Measurements from ENCODE around the gene NOXO1.

The NOXO1 gene

GRCh38 chr16:1997494-1998359 is 16.5 kb upstream of the NOXO1 start:
- peak; percentile 49 for DNase-seq (ENCODE audit: low spot score)

- no peak for DNase-seq (ENCODE audit: low spot score)
These were observed 12.5 kb upstream of the NOXO1 start for GRCh38 chr16:1993731-1994131.

DNA sequence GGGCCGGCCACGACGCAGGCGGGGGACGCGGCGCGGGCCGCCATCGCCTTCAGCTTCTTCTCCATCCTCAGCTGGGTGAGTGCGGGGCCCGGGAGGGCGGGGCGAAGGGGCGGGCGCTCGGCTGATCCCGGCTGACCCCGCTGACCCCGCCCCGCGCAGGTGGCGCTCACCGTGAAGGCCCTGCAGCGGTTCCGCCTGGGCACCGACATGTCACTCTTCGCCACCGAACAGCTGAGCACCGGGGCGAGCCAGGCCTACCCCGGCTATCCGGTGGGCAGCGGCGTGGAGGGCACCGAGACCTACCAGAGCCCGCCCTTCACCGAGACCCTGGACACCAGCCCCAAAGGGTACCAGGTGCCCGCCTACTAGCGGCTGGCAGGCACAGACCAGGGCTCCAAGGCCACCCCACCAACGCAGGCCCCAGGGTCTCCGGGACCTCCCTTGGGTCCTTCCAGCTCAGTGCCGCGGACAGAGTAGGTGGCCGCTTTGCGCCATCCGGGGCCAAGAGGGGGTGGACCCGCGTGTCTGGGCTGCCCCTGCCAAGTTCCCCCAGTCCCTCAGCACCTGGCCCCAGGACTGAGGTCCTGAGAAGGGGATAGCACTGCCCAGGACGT is 11.5 kb upstream of the NOXO1 start:
- DNase-seq (ENCODE audit: low spot score) = no peak

GRCh38 chr16:1991948-1992703 is 10.9 kb upstream of the NOXO1 start:
- DNase-seq (ENCODE audit: low spot score) = peak; percentile 97

DNA sequence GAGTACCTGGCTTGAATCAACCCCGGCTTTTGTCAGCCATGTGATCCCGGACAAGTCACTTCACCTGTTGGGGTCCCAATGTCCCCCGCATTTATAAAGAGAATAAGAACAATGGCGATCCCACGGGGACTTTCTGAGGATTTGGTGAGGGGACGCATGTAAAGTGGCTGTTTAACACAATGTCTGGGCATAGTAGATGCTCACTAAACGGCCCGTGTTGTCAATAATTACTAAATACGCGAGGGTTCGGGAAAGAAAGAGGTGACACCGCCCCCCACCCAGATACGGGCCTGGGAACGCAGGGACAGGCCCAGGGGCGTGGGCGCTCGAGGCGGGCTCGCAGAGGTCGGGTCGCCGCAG is 10.3 kb upstream of the NOXO1 start:
- no peak for DNase-seq (ENCODE audit: low spot score)

GRCh38 chr16:1991135-1991551 is 9.9 kb upstream of the NOXO1 start:
- no peak for DNase-seq (ENCODE audit: low spot score)

GRCh38 chr16:1990351-1991134 is 9.3 kb upstream of the NOXO1 start:
- DNase-seq (ENCODE audit: low spot score) = no peak

DNA sequence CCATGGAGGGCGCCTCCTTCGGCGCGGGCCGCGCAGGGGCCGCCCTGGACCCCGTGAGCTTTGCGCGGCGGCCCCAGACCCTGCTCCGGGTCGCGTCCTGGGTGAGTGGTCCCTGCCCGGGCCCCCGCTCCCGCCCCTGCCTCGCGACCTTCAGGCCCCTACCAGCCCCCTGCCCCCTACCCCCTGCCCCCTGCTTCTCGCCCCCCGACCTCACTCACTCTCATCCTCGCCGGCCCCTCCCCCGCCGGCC is 8.8 kb upstream of the NOXO1 start:
- no peak for DNase-seq (ENCODE audit: low spot score)

- peak; percentile 47 for DNase-seq (ENCODE audit: low spot score)
These were observed 8.2 kb upstream of the NOXO1 start, which contains the start of gene SYNGR3 for GRCh38 chr16:1989209-1990100. SYNGR3 (plus strand) TSS chr16:1989970; CDS start chr16:1990103, 133 bp downstream.

- no peak for DNase-seq (ENCODE audit: low spot score)
These were observed 5.9 kb upstream of the NOXO1 start for GRCh38 chr16:1987198-1987597.

- no peak for DNase-seq (ENCODE audit: low spot score)
These were observed 4.3 kb upstream of the NOXO1 start for GRCh38 chr16:1985466-1986150.

- peak; percentile 31 for DNase-seq (ENCODE audit: low spot score)
These were observed 3.3 kb upstream of the NOXO1 start for GRCh38 chr16:1984347-1985225.

DNA sequence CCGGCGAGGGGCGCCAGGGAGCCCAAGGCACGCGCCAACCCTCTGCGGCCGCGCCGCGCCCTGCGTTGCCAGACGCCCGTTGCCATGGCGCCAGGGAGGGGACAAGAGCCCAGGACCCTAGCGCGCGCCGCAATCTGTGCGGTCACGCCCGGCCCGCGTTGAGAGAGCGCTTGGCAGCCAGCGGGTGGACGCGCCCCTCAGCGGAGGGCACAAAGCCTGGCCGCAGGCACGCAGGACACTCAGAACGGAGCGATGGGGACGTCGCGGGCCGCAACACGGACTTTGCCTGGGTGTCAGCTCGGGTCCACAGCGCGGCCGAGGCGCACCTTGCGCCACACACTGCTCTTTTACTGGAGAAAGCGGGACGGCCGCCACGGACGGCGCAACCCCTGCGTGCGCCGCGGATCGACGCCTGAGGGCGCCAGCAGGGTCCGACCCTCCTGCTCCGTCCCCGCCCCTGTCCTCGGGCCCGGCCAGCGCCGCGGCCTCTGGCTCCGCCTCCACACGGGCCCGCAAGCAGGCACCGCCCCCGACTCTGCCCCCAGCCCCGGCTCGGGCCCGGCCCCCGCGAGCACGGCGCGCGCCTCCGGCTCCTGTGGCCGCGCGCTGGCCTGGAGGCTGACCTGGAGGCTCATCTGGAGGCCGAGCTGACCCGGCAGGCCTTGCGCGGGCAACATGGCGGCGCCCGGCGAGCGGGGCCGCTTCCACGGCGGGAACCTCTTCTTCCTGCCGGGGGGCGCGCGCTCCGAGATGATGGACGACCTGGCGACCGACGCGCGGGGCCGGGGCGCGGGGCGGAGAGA is 2.5 kb upstream of the NOXO1 start, which contains the start of gene GFER:
TSS of gene GFER (plus strand) at position 650 of the 803 bp plus-strand sequence. CDS start at position 676, 26 bp downstream.
- DNase-seq (ENCODE audit: low spot score) = peak; percentile 99

DNA sequence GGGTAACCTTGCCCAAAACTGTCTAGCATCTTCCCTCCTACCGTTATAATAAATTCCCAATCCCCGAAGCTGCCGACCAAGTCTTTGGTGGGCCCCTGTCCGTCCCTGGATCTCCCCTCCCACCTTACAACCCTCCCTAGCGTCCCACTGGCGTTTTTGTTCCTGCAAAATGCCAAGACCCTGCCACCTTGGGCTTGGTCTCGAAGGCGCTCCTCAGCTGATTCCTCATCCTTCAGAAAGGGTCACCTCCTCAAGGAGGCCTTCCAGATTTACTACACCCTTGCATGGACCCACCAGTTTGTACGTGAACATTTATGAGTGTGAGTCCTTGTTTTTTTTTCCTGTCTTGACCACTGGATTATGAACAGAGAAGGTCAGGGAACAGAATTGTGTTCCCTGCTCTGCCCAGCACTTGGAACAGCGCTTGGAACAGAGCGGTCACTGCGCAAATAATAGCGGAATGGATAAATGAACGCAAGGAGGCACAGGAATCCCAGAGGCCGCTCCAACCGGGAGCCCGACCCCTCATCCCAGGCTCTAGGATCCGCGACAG is 1.8 kb upstream of the NOXO1 start:
- no peak for DNase-seq (ENCODE audit: low spot score)

- no peak for DNase-seq (ENCODE audit: low spot score)
These were observed 754 bp upstream of the NOXO1 start for GRCh38 chr16:1982013-1982433.

GRCh38 chr16:1980770-1981087 is 540 bp downstream of the NOXO1 start:
- no peak for DNase-seq (ENCODE audit: low spot score)

DNA sequence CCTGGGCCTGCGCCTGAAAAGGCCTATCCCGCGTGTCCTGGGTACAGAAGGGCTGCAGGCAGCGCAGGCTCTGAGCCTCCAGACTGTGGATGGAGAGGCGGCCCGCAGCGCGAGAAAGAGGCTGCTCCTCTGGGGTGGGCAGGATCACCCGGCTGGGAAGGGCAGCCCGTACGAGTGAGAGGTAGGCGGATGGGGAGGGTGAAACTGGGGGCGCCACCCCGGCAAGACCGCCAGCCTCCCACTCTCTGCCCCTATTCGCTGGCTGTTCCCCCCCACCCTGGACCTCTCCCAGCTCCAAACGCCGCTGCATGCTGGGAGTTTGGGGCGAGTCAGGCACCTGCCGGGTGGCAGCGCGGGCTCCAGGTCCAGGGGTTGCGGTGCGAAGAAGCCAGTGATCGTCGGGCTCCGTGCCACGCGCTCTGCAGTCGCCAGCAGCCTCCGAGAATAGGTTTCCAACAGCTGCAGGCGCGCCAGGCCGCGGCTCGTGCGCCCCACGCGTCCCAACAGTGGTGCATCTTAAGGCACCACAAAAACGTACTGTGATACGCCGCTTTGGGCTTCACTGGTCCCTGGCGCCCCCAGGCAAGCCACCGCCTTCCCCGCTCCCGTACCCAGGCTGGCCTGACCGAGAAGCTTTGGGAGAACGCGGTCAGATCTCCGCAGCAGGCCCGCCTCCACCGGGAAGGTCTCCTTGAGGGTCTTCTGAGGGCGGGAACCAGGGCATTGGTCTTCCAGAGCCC is 1.1 kb downstream of the NOXO1 start:
- DNase-seq (ENCODE audit: low spot score) = no peak

All from GM03348 (cell line).